WERI-Rb-1 (cell line): ENCODE data around the gene LHPP.

Experiments
- DNase-seq: peaks from one replicate; pipeline ENCODE4 v3.0.0-alpha.2; 2020
- H3K27ac ChIP-seq: fragments of 250-450 bp; sonication (Bioruptor Pico); 2 replicates; pipeline ENCODE4 v1.5.1; 2020; ENCODE audit warnings: mild to moderate bottlenecking, moderate library complexity
- H3K27me3 ChIP-seq: fragments of 250-450 bp; sonication (Bioruptor Pico); 2 replicates; pipeline ENCODE4 v1.5.1; 2021; ENCODE audit warnings: mild to moderate bottlenecking, low read depth, moderate library complexity; ENCODE audit not compliant: insufficient read depth, severe bottlenecking
- H3K36me3 ChIP-seq: fragments of 250-450 bp; sonication (Bioruptor Pico); 2 replicates; pipeline ENCODE4 v1.5.1; 2020; ENCODE audit warnings: mild to moderate bottlenecking, moderate library complexity
- H3K4me3 ChIP-seq: 2 replicates; pipeline ENCODE4 v1.5.1; 2011; ENCODE audit warnings: low read depth, mild to moderate bottlenecking, control low read depth, low read length
- H3K9me3 ChIP-seq: fragments of 250-450 bp; sonication (Bioruptor Pico); 2 replicates; pipeline ENCODE4 v1.5.1; 2021; ENCODE audit warnings: mild to moderate bottlenecking, moderate library complexity; ENCODE audit not compliant: severe bottlenecking
- CTCF ChIP-seq: IDR thresholded peaks from 2 replicates; pipeline ENCODE4 v1.5.1; 2011; ENCODE audit warnings: low read depth, mild to moderate bottlenecking, control low read depth, inconsistent platforms, low read length

Gene LHPP

DNA sequence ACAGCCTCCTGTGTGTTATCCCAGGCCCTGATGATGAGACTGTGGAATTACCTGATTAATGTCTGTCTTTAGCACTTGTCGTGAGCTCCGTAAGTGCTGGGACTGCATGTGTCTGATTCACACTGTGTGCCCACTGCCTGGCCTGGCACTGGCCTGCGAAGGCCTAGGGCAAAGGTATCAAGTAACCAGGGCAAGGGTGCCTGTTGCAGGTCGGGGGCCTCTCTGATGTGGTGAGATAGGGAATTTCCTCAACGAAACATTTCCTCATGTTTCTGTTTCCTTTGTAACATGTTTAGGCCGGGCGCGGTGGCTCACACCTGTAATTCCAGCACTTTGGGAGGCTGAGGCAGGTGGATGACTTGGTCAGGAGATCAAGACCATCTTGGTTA is 50.4 kb downstream of the LHPP start:
- Histone ChIP-seq H3K9me3 (no peaks in the 10 kb centered on the region), H3K36me3 (no peaks in the 10 kb centered on the region), H3K4me3 (no peak overlapping the region), H3K27ac (no peak overlapping the region), H3K27me3 (no peaks in the 10 kb centered on the region)
- no peak for DNase-seq
- no peak for TF ChIP-seq CTCF

DNA sequence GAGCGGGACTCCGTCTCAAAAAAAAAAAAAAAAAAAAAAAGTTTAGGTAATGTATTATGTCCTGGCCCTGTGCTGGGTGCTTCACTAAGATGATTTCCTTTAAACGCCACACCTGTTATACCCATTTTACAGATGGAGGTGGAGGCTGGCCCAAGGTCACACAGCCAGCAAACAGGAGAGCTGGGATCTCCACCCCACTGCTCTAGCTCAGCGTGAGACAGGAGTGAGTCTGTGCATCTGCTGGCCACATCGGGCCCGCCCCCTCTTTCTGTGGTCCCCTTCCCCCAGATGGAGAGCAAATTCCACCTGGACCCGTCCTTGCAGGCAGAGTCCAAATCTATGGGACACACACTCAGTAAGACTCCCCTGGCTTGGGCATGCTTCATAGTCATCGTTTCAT is 51.0 kb downstream of the LHPP start:
- no peak for TF ChIP-seq CTCF
- H3K4me3 ChIP-seq, result no peak overlapping the region
- H3K27me3 ChIP-seq, result no peaks in the 10 kb centered on the region
- H3K9me3 ChIP-seq, result no peaks in the 10 kb centered on the region
- no peak overlapping the region for H3K27ac ChIP-seq
- H3K36me3 ChIP-seq, result no peaks in the 10 kb centered on the region
- no peak for DNase-seq

DNA sequence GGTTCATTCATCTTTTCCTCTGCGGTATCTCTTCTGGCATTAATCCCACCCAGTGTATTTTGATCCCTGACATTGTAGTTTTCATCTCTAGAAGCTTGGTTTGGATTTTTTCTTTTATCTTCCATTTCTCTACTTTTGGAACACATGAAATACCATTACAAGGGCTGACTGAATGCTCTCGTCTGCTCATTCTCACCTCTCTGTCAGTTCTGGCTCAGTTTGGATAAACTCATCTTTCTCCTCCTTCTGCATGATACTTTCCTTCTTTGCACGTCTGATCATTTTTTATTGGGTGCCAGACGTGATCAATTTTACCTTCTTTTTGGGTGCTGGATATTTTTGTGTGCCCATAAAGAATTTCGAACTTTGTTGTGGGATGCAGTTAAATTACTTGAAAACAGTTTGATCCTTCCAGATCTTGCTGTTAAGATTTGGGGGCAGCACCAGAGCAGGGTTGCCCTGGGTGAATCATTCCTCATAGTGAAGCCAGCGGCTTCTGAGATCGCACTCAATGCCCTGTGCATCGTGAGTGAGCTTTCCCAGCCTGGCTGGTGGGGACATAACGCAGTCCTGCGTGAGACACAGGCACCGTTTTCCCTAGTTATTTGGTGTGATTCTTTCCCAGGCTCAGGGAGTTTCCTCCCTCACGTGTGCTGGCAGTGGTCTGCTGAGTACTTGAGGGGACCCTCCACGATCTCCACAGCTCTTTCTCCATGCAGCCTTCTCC is 53.8 kb downstream of the LHPP start:
- Histone ChIP-seq H3K36me3 (no peaks in the 10 kb centered on the region), H3K9me3 (no peaks in the 10 kb centered on the region), H3K4me3 (no peak overlapping the region), H3K27ac (no peak overlapping the region), H3K27me3 (no peaks in the 10 kb centered on the region)
- DNase-seq, result no peak
- TF ChIP-seq CTCF, result no peak

DNA sequence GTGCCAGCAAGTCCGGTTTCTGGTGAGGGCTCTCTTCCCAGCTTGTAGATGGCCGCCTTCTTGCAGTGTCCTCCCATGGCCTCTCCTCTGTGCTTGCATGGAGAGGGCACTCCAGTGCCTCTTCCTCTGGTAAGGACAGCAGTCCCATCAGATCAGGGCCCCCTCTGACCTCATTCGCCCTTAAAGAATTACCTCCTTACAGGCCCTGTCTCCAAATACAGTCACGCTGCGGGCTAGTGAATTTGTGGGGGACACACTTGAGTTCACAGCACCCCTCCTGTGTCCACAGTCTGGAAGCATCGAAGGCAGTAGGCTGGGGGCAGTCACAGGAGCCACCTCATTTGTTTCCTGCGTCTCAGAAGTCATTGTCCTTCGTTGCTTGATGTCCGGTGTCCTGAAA is 54.6 kb downstream of the LHPP start:
- no peaks in the 10 kb centered on the region for H3K36me3 ChIP-seq
- H3K4me3 ChIP-seq, result no peak overlapping the region
- no peak for TF ChIP-seq CTCF

DNA sequence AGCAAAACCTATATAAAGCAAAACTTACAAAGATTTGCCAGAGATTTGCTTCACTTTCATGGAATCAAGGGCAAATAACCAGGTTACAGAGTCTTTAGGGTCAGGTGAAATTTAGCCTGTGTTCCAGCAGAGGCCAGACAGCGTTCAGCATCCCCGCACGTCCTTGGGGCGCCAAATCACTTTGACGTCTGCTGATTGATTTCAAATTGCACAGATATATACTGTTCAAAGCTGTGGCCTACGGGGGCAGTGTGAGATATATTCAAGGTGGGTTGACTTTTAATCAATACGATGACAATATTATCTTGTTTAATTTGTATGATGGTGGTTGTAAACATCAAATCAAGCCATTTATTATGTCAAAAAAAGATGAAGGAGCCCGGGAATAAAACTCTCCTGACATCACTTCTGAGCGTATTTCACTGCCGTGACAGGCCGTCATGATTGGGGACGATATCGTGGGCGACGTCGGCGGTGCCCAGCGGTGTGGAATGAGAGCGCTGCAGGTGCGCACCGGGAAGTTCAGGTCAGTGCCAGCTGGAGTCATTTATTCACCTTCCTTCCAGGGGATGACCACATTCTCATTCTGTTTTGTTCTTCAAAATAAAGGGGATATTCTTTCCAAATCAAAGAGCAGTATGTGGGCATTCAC is 55.2 kb downstream of the LHPP start:
- no peak overlapping the region for H3K4me3 ChIP-seq
- H3K36me3 ChIP-seq, result no peaks in the 10 kb centered on the region
- DNase-seq, result no peak
- H3K27me3 ChIP-seq, result no peaks in the 10 kb centered on the region
- H3K9me3 ChIP-seq, result no peaks in the 10 kb centered on the region
- no peak for TF ChIP-seq CTCF
- no peak overlapping the region for H3K27ac ChIP-seq

More for the DNA sequence above, 54.6 kb downstream of the LHPP start:
- Histone ChIP-seq H3K9me3 (no peaks in the 10 kb centered on the region), H3K27me3 (no peaks in the 10 kb centered on the region), H3K27ac (no peak overlapping the region)
- DNase-seq, result no peak
